WERI-Rb-1 (cell line): Measurements from ENCODE around the gene KRT80.

Source experiments
- DNase-seq: peaks from one replicate; pipeline ENCODE4 v3.0.0-alpha.2; 2020
- H3K27ac ChIP-seq: fragments of 250-450 bp; sonication (Bioruptor Pico); 2 replicates; pipeline ENCODE4 v1.5.1; 2020; ENCODE audit warnings: mild to moderate bottlenecking, moderate library complexity
- H3K27me3 ChIP-seq: fragments of 250-450 bp; sonication (Bioruptor Pico); 2 replicates; pipeline ENCODE4 v1.5.1; 2021; ENCODE audit warnings: mild to moderate bottlenecking, low read depth, moderate library complexity; ENCODE audit not compliant: insufficient read depth, severe bottlenecking
- H3K36me3 ChIP-seq: fragments of 250-450 bp; sonication (Bioruptor Pico); 2 replicates; pipeline ENCODE4 v1.5.1; 2020; ENCODE audit warnings: mild to moderate bottlenecking, moderate library complexity
- H3K4me3 ChIP-seq: 2 replicates; pipeline ENCODE4 v1.5.1; 2011; ENCODE audit warnings: low read depth, mild to moderate bottlenecking, control low read depth, low read length
- H3K9me3 ChIP-seq: fragments of 250-450 bp; sonication (Bioruptor Pico); 2 replicates; pipeline ENCODE4 v1.5.1; 2021; ENCODE audit warnings: mild to moderate bottlenecking, moderate library complexity; ENCODE audit not compliant: severe bottlenecking
- TF ChIP-seq, protein P1 (sequence below): IDR thresholded peaks from 2 replicates; pipeline ENCODE4 v1.5.1; 2011; ENCODE audit warnings: low read depth, mild to moderate bottlenecking, control low read depth, inconsistent platforms, low read length

The KRT80 gene

DNA sequence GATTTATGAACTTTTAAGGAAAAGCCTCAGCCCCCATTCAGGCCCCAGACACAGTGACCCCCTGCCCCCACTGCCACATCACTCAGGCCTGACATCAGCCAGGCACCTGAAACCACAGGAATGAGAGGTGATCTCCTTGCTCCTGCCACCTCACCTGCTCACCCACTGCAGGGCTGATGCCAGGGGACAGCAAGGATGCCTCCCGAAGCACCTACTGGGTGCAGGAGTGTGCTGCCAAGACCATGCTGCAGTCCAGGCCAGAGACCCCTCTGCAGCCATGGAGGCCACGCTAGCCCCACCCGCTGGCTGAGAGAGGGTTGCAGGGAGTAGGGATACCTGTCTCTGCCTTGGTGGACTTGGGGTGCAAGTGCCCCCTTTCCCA lies 22.6 kb upstream of the KRT80 start:
- Histone ChIP-seq H3K9me3 (no peaks in the 10 kb centered on the region), H3K4me3 (no peak overlapping the region), H3K27ac (no peak overlapping the region), H3K27me3 (no peaks in the 10 kb centered on the region), H3K36me3 (no peaks in the 10 kb centered on the region)
- TF ChIP-seq, protein P1, sequence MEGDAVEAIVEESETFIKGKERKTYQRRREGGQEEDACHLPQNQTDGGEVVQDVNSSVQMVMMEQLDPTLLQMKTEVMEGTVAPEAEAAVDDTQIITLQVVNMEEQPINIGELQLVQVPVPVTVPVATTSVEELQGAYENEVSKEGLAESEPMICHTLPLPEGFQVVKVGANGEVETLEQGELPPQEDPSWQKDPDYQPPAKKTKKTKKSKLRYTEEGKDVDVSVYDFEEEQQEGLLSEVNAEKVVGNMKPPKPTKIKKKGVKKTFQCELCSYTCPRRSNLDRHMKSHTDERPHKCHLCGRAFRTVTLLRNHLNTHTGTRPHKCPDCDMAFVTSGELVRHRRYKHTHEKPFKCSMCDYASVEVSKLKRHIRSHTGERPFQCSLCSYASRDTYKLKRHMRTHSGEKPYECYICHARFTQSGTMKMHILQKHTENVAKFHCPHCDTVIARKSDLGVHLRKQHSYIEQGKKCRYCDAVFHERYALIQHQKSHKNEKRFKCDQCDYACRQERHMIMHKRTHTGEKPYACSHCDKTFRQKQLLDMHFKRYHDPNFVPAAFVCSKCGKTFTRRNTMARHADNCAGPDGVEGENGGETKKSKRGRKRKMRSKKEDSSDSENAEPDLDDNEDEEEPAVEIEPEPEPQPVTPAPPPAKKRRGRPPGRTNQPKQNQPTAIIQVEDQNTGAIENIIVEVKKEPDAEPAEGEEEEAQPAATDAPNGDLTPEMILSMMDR = peak; percentile 21; the same call in 1 of the 2 replicates
- DNase-seq = no peak

DNA sequence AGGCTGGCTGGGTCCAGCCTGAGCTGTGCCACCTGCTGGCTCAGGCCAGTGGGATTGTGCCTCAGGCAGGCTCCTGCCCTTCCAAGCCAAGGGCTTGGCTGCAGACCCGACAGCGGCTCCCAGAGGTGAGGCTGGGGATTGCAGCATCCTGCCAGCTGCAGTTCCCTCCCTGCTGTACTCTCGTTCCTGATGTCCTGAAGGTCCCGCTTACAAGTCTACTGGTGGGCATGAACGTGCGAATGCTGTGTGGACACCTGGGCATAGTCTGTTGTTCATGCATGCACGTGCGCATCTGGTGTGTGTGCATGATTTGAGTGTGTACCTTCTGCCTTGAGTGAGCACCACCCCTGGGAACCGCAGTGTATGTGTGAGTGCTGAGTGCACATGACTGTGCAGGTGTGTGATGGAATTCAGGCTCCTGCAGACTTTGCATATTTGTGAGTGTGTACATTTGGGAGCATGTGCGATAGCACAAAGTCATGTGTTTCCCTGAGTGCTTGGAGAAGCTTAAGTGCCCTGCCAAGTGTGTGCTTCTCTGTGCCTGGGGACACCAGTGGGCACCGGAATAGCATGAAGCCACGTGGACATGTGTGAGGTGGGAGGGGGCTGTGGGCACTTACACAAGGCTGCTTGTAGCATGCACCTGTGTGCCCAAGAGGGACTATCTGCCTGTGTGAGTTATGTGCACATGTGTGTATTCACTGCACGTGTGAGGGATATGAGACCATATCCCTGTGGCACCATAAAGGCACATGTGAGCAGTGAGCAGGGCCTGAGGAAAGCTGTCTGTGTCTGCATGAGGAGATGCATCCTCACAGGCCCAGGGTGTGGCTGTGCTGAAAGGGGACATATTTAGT lies 22.0 kb upstream of the KRT80 start:
- Histone ChIP-seq H3K36me3 (no peaks in the 10 kb centered on the region), H3K27ac (no peak overlapping the region), H3K9me3 (no peaks in the 10 kb centered on the region), H3K4me3 (no peak overlapping the region), H3K27me3 (no peaks in the 10 kb centered on the region)
- peak; percentile 88 for DNase-seq
- TF ChIP-seq, protein P1 = peak; percentile 100

DNA sequence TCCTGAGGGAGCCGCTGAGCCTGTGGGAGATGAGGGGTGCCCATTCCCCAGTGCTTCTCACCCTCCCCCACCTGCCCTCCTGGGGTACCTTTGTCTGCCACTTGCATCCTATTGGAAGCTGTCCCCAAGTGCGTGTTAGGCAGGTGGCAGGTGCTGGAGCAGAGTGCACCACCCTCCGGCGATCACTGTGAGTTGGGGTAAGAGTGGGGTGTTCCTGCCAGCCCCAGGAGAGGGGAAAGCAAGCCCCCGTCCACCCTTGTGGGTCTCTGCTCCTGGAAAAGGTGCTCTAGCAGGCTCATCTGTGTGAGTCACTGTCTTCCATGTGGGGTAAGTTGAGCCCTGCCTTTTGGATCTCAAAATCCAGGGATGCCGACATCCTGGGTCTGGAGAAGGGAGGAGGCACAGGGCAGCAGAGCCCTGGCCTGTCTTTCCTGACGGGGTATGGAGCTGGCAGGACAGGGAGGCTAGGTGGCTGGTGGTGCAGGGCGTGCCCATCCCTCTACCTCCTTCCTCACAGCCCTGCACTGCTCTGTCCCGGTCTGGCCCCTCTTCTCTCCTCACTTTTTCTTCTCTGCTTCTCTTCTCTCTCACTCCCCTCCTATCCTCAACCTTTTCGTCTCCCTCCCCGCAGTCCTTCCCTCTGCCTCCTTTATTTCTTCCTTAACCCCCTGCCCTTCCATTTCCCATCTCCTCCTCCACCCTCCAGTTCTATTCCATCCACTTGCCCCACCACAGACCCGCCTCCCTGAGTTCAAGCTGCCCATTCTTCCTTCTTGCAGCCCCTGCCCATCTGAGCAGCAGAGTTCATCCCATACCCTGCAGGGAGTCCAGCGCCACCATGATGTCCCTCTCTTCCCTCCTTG lies 21.1 kb upstream of the KRT80 start:
- H3K27me3 ChIP-seq = no peaks in the 10 kb centered on the region
- H3K9me3 ChIP-seq = no peaks in the 10 kb centered on the region
- DNase-seq = no peak
- H3K4me3 ChIP-seq = no peak overlapping the region
- H3K36me3 ChIP-seq = no peaks in the 10 kb centered on the region
- TF ChIP-seq, protein P1 = no peak
- no peak overlapping the region for H3K27ac ChIP-seq

DNA sequence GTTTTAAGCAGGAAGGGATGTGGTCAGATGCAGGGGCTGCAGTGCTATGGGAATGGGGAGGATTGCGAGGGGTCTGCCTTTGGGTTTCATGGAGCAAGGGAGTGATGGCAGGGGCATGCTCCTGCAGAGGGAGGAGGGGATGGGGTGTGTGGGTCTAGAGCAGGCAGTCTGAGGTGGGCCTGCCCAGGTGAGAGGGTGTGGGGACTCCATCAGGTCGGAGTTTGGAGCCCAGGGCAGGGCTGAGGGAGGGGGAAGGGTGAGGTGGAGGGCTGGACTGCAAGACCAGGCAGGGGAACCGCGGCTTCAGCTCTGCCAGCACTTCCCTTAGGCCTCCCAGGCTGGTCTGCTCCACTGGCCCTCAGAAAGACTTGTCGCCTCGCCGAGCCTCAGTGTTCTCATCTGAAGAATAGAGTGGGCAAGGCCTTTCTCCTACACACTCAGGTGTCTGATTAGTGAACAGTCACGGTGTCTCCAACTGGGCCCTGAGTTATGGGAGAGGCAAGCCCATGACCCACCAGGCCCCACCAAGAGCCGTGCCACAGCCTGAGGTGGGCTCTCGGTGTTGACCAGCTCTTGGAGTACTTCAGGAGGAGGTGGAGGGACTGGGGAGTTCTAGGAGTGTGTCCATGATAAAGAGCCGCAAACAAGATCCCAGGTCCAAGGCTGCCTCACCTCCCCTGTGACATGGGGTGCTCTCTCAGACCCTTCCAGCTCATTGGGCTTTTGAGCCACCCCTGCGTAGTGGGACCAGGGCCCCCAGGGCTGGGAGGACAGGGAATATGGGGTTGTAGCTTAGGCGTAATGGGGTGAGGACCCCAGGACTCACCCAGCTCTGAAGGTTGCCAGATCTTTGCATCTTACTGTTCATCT lies 20.1 kb upstream of the KRT80 start:
- H3K4me3 ChIP-seq = no peak overlapping the region
- TF ChIP-seq, protein P1 = no peak
- no peak overlapping the region for H3K27ac ChIP-seq
- H3K36me3 ChIP-seq = no peaks in the 10 kb centered on the region
- no peaks in the 10 kb centered on the region for H3K27me3 ChIP-seq
- no peak for DNase-seq
- no peaks in the 10 kb centered on the region for H3K9me3 ChIP-seq

- H3K4me3 ChIP-seq = no peak overlapping the region
- peak overlapping the region; percentile 39; the same call in 1 of the 2 replicates for H3K27ac ChIP-seq
- H3K9me3 ChIP-seq = no peaks in the 10 kb centered on the region
- no peaks in the 10 kb centered on the region for H3K36me3 ChIP-seq
- H3K27me3 ChIP-seq = no peaks in the 10 kb centered on the region
- TF ChIP-seq, protein P1 = no peak
- DNase-seq = no peak
Measured at GRCh38 chr12:52210925-52211650, 19.3 kb upstream of the KRT80 start.
